Mesenchymal stem cell (in vitro differentiated cells and primary cell): ENCODE data around the gene GBF1.

Experiments used
- DNase-seq: peaks from one replicate; pipeline ENCODE4 v3.0.0-alpha.2; 2013
- H2AFZ ChIP-seq: one replicate; pipeline ENCODE4 v1.6.1; 2013; ENCODE audit warnings: low read depth, mild to moderate bottlenecking, control low read depth, inconsistent platforms, low read length, moderate library complexity
- H2AK5ac ChIP-seq: 2 replicates; pipeline ENCODE4 v1.6.1; 2013; ENCODE audit warnings: low read length, moderate library complexity, mild to moderate bottlenecking, inconsistent platforms; ENCODE audit not compliant: severe bottlenecking
- H2BK120ac ChIP-seq: one replicate; pipeline ENCODE4 v1.6.1; 2013; ENCODE audit warnings: low read depth, mild to moderate bottlenecking, inconsistent platforms, low read length, moderate library complexity
- H2BK12ac ChIP-seq, 2 experiments: one replicate each; pipeline ENCODE4 v1.6.1; 2013; ENCODE audit warnings: inconsistent platforms in 2 of 2, low read length in 2 of 2, mild to moderate bottlenecking in 2 of 2, moderate library complexity in 2 of 2, control low read depth in 1 of 2
- H2BK15ac ChIP-seq: one replicate; pipeline ENCODE4 v1.6.1; 2013; ENCODE audit warnings: mild to moderate bottlenecking, low read depth, inconsistent platforms; ENCODE audit not compliant: poor library complexity, severe bottlenecking
- H2BK5ac ChIP-seq: 2 replicates; pipeline ENCODE4 v1.6.1; 2013; ENCODE audit warnings: low read depth, mild to moderate bottlenecking, low read length, control low read depth, inconsistent platforms; ENCODE audit not compliant: poor library complexity, severe bottlenecking
- H3K14ac ChIP-seq, 2 experiments: one replicate each; pipeline ENCODE4 v1.6.1; 2013; ENCODE audit warnings: inconsistent platforms in 2 of 2, low read length in 2 of 2, control low read depth in 1 of 2, mild to moderate bottlenecking in 1 of 2, moderate library complexity in 1 of 2
- H3K18ac ChIP-seq, 2 experiments: one replicate each; pipeline ENCODE4 v1.6.1; 2013; ENCODE audit warnings: inconsistent platforms in 2 of 2, low read length in 2 of 2, control low read depth in 1 of 2, low read depth in 1 of 2, mild to moderate bottlenecking in 1 of 2
- H3K23ac ChIP-seq, 2 experiments: one replicate each; pipeline ENCODE4 v1.6.1; 2013; ENCODE audit warnings: inconsistent platforms in 2 of 2, low read length in 2 of 2, mild to moderate bottlenecking in 2 of 2, moderate library complexity in 2 of 2, control low read depth in 1 of 2
- H3K27ac ChIP-seq: 2 replicates; pipeline ENCODE4 v1.5.1; 2013; ENCODE audit warnings: mild to moderate bottlenecking, moderate library complexity, low read length, control low read depth, inconsistent platforms; ENCODE audit not compliant: poor library complexity, severe bottlenecking
- H3K27me3 ChIP-seq, 2 experiments: 2 replicates each; pipeline versions ENCODE4 v1.6.1 to v1.7.0; 2013; ENCODE audit warnings: low read length in 2 of 2, mild to moderate bottlenecking in 2 of 2, moderate library complexity in 2 of 2, control low read depth in 1 of 2, inconsistent platforms in 1 of 2; ENCODE audit not compliant: control insufficient read depth in 1 of 2, insufficient read depth in 1 of 2
- H3K36me3 ChIP-seq, 2 experiments: 2 replicates each; pipeline versions ENCODE4 v1.6.1 to v1.7.0; 2013; ENCODE audit warnings: low read length in 2 of 2, control low read depth in 1 of 2, inconsistent platforms in 1 of 2, low read depth in 1 of 2, mild to moderate bottlenecking in 1 of 2; ENCODE audit not compliant: insufficient read depth in 2 of 2, control insufficient read depth in 1 of 2
- H3K4ac ChIP-seq, 2 experiments: one replicate each; pipeline ENCODE4 v1.6.1; 2013; ENCODE audit warnings: inconsistent platforms in 2 of 2, low read length in 2 of 2, mild to moderate bottlenecking in 2 of 2, moderate library complexity in 2 of 2, control low read depth in 1 of 2, low read depth in 1 of 2
- H3K4me1 ChIP-seq: 2 replicates; pipeline ENCODE4 v1.6.1; 2013; ENCODE audit warnings: low read depth, low read length, control low read depth; ENCODE audit not compliant: control insufficient read depth, insufficient read depth
- H3K4me2 ChIP-seq: 2 replicates; pipeline ENCODE4 v1.6.1; 2013; ENCODE audit warnings: low read length, mild to moderate bottlenecking, inconsistent platforms; ENCODE audit not compliant: poor library complexity, severe bottlenecking
- H3K4me3 ChIP-seq, 2 experiments: 2 replicates each; pipeline versions ENCODE4 v1.5.1 to v1.7.0; 2013; ENCODE audit warnings: low read length in 2 of 2, mild to moderate bottlenecking in 2 of 2, control low read depth in 1 of 2, low read depth in 1 of 2; ENCODE audit not compliant: insufficient read depth in 1 of 2
- H3K79me1 ChIP-seq: replicated peaks from 2 replicates; pipeline ENCODE4 v1.6.1; 2013; ENCODE audit warnings: mild to moderate bottlenecking, control low read depth, low read length, inconsistent platforms; ENCODE audit not compliant: poor library complexity, severe bottlenecking
- H3K9ac ChIP-seq: 2 replicates; pipeline ENCODE4 v1.7.0; 2013; ENCODE audit warnings: mild to moderate bottlenecking, low read length, moderate library complexity
- H3K9me3 ChIP-seq: 2 replicates; pipeline ENCODE4 v1.7.0; 2013; ENCODE audit warnings: mild to moderate bottlenecking, low read length; ENCODE audit not compliant: control insufficient read depth
- H4K8ac ChIP-seq: one replicate; pipeline ENCODE4 v1.6.1; 2013; ENCODE audit warnings: inconsistent platforms, mild to moderate bottlenecking, low read length, moderate library complexity
- H4K91ac ChIP-seq: one replicate; pipeline ENCODE4 v1.6.1; 2013; ENCODE audit warnings: mild to moderate bottlenecking, low read length, inconsistent platforms
- WGBS: methylation state at CpG from one replicate; pipeline ENCODE4 v1.1.7; 2013; ENCODE audit warnings: mixed read lengths; 5-methylcytosine and 5-hydroxymethylcytosine counted together

The GBF1 gene

GRCh38 chr10:102286216-102286615, 40.9 kb downstream of the GBF1 start:
- Histone ChIP-seq H4K8ac (no peak overlapping the region), H2AFZ (no peak overlapping the region), H3K27me3 (no peaks in the 10 kb centered on the region), H3K14ac (no peak overlapping the region), H3K18ac (no peak overlapping the region), H3K4me3 (no peak overlapping the region), H3K4me2 (no peak overlapping the region), H3K4me1 (peaks cover 3% of the 10 kb centered on the region), H4K91ac (no peak overlapping the region), H2AK5ac (no peak overlapping the region), H2BK120ac (no peak overlapping the region), H3K27ac (no peak overlapping the region), H3K23ac (no peak overlapping the region), H2BK12ac (no peak overlapping the region), H3K36me3 (peaks cover 2 to 24% of the 10 kb centered on the region in 2 experiments), H3K79me1 (peaks cover 23% of the 10 kb centered on the region), H3K9ac (no peak overlapping the region), H3K9me3 (no peaks in the 10 kb centered on the region), H2BK5ac (no peak overlapping the region), H3K4ac (no peak overlapping the region), H2BK15ac (no peak overlapping the region)
- WGBS = 50% methylated on average over 2 of the region's 2 CpGs
- DNase-seq = no peak

DNA sequence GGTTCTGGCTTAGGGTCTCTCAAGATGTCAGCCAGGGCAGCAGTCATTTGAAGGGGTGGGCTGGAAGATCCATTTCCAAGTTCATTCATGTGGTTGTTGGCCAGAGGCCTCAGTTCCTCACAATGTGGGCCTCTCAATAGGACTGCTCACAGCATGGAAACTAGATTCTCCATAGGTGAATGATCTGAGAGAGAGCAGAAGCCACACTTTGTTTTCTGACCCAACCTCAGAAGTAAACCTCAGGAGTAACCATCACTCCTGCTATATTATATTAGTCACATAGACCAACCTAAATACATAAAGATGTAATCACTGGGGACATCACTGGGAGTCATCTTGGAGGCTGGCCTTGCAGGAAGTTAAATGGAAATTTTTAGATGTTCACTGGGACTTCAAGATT, 42.2 kb downstream of the GBF1 start:
- Histone ChIP-seq H3K27me3 (no peaks in the 10 kb centered on the region), H3K4ac (no peak overlapping the region), H3K79me1 (peaks cover 26% of the 10 kb centered on the region), H3K36me3 (peaks cover 2 to 20% of the 10 kb centered on the region in 2 experiments), H4K8ac (no peak overlapping the region), H2BK15ac (no peak overlapping the region), H2BK5ac (no peak overlapping the region), H2BK120ac (no peak overlapping the region), H3K9ac (no peak overlapping the region), H3K4me1 (peaks cover 3% of the 10 kb centered on the region), H4K91ac (no peak overlapping the region), H3K23ac (no peak overlapping the region), H3K14ac (no peak overlapping the region), H3K27ac (no peak overlapping the region), H3K4me3 (no peak overlapping the region), H3K4me2 (no peak overlapping the region), H2BK12ac (no peak overlapping the region), H3K18ac (no peak overlapping the region), H2AK5ac (no peak overlapping the region), H2AFZ (no peak overlapping the region), H3K9me3 (no peaks in the 10 kb centered on the region)
- DNase-seq = no peak

DNA sequence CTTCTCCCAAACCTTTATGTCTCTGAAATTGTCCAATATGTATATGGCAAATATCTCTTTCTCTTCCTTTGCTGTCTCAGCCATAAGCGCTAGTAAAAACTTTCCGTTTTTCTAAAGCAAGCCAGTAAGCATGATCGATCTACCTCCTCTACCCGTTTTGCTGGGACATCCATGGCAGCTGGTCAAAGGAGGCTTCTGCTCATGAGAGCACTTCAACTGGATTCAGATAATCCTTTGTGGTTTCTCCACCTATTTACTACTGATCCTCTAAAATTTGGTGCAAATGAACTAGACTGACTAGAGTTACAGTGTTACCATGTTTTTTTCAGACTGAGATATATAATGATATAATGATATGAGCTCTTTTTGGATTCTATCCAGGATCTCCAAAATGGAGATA, 42.7 kb downstream of the GBF1 start:
- Histone ChIP-seq H3K23ac (no peak overlapping the region), H3K18ac (no peak overlapping the region), H3K27me3 (no peaks in the 10 kb centered on the region), H3K79me1 (peaks cover 23% of the 10 kb centered on the region), H4K91ac (no peak overlapping the region), H2BK15ac (no peak overlapping the region), H2BK12ac (no peak overlapping the region), H2AK5ac (no peak overlapping the region), H3K9ac (no peak overlapping the region), H3K4me2 (no peak overlapping the region), H2AFZ (no peak overlapping the region), H3K36me3 (peaks cover 2 to 18% of the 10 kb centered on the region in 2 experiments), H3K9me3 (no peaks in the 10 kb centered on the region), H2BK120ac (no peak overlapping the region), H2BK5ac (no peak overlapping the region), H3K27ac (no peak overlapping the region), H3K14ac (no peak overlapping the region), H3K4me1 (peaks cover 3% of the 10 kb centered on the region), H3K4ac (no peak overlapping the region), H3K4me3 (no peak overlapping the region), H4K8ac (no peak overlapping the region)
- WGBS = 100% methylated on average over 4 of the region's 4 CpGs
- DNase-seq = no peak

- H3K9me3 ChIP-seq = no peaks in the 10 kb centered on the region
- H4K8ac ChIP-seq = no peak overlapping the region
- no peak overlapping the region for H3K4me3 ChIP-seq
- H2BK12ac ChIP-seq = no peak overlapping the region
- no peak overlapping the region for H3K9ac ChIP-seq
- no peak overlapping the region for H3K18ac ChIP-seq
- H3K27ac ChIP-seq = no peak overlapping the region
- H3K79me1 ChIP-seq = peaks cover 20% of the 10 kb centered on the region
- peaks cover 2 to 8% of the 10 kb centered on the region in 2 experiments for H3K36me3 ChIP-seq
- H2BK120ac ChIP-seq = no peak overlapping the region
- no peak overlapping the region for H3K14ac ChIP-seq
- H3K4me1 ChIP-seq = peaks cover 3% of the 10 kb centered on the region
- H3K23ac ChIP-seq = no peak overlapping the region
- no peak overlapping the region for H3K4me2 ChIP-seq
- H4K91ac ChIP-seq = no peak overlapping the region
- no peak overlapping the region for H2AFZ ChIP-seq
- no peaks in the 10 kb centered on the region for H3K27me3 ChIP-seq
- no peak for DNase-seq
- WGBS = 96% methylated on average over 2 of the region's 2 CpGs
- no peak overlapping the region for H3K4ac ChIP-seq
- H2BK5ac ChIP-seq = no peak overlapping the region
- H2AK5ac ChIP-seq = no peak overlapping the region
- H2BK15ac ChIP-seq = no peak overlapping the region
Measured at GRCh38 chr10:102289356-102289755, 44.0 kb downstream of the GBF1 start.
